GM18508 (cell line): ENCODE measurements around the gene TPPP2.

Experiments used
- ATAC-seq: cut with Tn5 transposase; IDR thresholded peaks from one replicate; pipeline ENCODE4 v1.9.1; 2021; ENCODE audit warnings: moderate number of reproducible peaks; ENCODE audit not compliant: insufficient read depth, unreplicated experiment

The TPPP2 gene

DNA sequence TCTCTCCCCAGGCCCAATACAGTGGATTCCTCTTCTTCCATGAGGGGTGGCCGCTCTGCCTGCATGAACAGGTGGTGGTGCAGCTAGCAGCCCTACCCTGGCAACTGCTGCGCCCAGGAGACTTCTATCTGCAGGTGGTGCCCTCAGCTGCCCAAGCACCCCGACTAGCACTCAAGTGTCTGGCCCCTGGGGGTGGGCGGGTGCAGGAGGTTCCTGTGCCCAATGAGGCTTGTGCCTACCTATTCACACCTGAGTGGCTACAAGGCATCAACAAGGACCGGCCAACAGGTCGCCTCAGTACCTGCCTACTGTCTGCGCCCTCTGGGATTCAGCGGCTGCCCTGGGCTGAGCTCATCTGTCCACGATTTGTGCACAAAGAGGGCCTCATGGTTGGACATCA is 43.9 kb downstream of the TPPP2 start:
- ATAC-seq, result no peak

DNA sequence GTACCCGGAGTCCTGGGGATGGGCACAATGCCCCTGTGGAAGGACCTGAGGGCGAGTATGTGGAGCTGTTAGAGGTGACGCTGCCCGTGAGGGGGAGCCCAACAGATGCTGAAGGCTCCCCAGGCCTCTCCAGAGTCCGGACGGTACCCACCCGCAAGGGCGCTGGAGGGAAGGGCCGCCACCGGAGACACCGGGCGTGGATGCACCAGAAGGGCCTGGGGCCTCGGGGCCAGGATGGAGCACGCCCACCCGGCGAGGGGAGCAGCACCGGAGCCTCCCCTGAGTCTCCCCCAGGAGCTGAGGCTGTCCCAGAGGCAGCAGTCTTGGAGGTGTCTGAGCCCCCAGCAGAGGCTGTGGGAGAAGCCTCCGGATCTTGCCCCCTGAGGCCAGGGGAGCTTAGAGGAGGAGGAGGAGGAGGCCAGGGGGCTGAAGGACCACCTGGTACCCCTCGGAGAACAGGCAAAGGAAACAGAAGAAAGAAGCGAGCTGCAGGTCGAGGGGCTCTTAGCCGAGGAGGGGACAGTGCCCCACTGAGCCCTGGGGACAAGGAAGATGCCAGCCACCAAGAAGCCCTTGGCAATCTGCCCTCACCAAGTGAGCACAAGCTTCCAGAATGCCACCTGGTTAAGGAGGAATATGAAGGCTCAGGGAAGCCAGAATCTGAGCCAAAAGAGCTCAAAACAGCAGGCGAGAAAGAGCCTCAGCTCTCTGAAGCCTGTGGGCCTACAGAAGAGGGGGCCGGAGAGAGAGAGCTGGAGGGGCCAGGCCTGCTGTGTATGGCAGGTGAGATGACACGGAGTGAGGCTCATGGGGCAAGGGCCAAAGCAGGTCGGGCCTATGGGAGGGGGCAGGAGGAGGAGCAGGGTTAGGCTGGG is 44.6 kb downstream of the TPPP2 start:
- ATAC-seq, result no peak

DNA sequence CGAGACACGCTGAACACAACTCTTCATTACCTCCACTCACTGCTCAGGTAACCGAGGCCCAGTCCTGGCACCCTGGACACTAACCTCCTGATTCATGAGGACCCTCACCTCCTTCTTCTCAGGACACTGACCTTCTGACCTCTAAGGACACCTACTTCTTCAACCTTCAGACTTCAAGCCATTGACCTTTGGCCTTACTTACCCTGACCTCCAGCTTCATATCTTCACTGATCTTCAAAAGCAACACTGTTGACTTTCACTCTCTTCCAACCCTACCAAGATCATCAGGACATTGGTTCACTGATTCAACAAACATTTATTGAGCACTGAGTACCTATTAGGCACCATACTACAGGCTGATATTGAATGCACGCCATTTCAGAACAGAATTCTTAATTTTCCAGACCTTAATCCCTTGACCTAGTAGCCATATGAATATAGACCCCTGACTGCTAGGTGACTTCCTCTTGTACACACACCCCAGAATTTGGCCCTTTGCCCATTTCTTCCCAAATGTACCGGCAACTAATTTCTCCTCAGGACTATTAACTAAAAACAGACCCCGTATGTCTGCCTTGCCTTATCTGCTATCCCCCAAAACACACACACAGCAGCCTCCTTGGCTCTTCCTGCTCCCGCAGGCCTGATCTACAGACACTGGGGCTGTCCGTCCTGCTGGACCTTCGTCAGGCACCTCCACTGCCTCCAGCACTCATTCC is 45.9 kb downstream of the TPPP2 start:
- no peak for ATAC-seq

DNA sequence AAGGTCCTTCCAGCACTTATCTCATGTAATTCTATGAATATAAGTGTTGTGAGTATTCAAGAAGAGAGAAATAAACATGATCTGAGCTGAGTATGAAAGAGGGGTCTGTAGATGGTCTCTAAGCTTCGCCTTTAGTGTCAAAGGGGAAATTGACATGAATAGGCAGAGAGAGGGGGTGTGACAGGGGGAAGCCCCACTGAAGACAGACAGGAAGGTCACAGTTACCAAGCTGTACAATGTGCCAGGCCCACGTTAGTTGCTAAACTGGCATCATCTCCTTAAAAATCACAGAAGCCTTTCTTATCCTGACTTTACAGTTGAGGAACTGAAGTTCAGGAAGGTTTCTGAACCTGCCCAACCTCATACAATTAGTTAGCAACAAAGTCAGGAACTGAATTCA is 47.7 kb downstream of the TPPP2 start:
- ATAC-seq, result no peak

DNA sequence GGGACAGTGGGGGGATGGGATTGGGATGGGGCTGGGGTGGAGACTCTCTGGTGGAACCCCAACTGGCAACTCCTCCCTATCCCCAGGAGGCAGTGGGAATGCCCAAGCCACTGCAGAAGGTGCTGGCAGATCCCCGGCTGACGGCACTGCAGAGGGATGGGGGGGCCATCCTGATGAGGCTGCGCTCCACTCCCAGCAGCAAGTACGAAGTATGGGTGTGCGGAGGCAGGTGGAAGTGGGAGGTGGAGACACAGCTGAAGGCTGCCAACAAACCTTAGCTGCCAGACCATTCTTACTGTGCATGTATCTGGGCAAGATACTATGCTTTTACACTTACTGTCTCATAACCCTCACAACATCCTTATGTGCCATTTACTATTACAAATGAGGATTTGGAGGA is 48.3 kb downstream of the TPPP2 start:
- ATAC-seq, result no peak

DNA sequence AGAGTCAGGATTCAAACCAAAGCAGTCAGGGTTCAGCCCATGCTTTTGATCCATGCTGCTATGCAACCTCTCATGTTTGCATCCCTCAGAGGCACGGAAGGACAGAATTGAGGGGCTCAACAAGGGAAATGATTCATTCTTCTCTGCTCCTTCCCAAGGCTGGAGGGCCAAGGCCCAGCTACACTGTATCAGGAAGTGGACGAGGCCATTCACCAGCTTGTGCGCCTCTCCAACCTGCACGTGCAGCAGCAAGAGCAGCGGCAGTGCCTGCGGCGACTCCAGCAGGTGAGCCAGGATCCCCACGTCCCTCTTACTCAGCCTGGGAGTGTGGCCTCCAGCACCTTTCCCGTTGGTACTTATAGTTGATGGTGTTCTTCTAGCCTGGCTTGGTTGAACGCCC is 48.7 kb downstream of the TPPP2 start:
- ATAC-seq, result no peak

DNA sequence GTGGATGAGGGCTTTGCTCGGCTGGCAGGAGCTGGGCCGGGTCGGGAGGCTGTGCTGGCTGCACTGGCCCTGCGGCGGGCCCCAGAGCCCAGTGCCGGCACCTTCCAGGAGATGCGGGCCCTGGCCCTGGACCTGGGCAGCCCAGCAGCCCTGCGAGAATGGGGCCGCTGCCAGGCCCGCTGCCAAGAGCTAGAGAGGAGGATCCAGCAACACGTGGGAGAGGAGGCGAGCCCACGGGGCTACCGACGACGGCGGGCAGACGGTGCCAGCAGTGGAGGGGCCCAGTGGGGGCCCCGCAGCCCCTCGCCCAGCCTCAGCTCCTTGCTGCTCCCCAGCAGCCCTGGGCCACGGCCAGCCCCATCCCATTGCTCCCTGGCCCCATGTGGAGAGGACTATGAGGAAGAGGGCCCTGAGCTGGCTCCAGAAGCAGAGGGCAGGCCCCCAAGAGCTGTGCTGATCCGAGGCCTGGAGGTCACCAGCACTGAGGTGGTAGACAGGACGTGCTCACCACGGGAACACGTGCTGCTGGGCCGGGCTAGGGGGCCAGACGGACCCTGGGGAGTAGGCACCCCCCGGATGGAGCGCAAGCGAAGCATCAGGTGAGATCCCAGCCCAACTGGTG is 51.6 kb downstream of the TPPP2 start:
- ATAC-seq, result no peak
